Endodermal cell (in vitro differentiated cells): ENCODE data around the gene LCORL. TPM values are rescaled to one million over a fixed set of nuclear protein-coding genes. Genes with fewer than 3 reads are reported as not detected.

ENCODE experiments used
- DNase-seq: peaks from one replicate; pipeline ENCODE4 v3.0.0-alpha.2; 2017
- H3K27ac ChIP-seq: 2 replicates; pipeline ENCODE4 v1.5.1; 2013; ENCODE audit warnings: mild to moderate bottlenecking, low read depth, low read length, moderate library complexity
- H3K27me3 ChIP-seq: 2 replicates; pipeline ENCODE4 v1.6.1; 2013; ENCODE audit warnings: mild to moderate bottlenecking, low read length, moderate library complexity; ENCODE audit not compliant: insufficient read depth, control insufficient read depth, poor library complexity, severe bottlenecking
- H3K36me3 ChIP-seq: 2 replicates; pipeline ENCODE4 v1.7.0; 2013; ENCODE audit warnings: mild to moderate bottlenecking, low read length, moderate library complexity; ENCODE audit not compliant: control insufficient read depth, insufficient read depth
- H3K4me1 ChIP-seq: one replicate; pipeline ENCODE4 v1.7.0; 2013; ENCODE audit warnings: low read length; ENCODE audit not compliant: control insufficient read depth, insufficient read depth
- H3K4me3 ChIP-seq: 2 replicates; pipeline ENCODE4 v1.5.1; 2013; ENCODE audit warnings: mild to moderate bottlenecking, low read length, moderate library complexity
- H3K9ac ChIP-seq: 2 replicates; pipeline ENCODE4 v1.6.1; 2013; ENCODE audit warnings: mild to moderate bottlenecking, low read length, moderate library complexity; ENCODE audit not compliant: poor library complexity, severe bottlenecking; ENCODE audit errors: extremely low read depth
- H3K9me3 ChIP-seq: 2 replicates; pipeline ENCODE4 v1.6.1; 2013; ENCODE audit warnings: mild to moderate bottlenecking, low read length, moderate library complexity; ENCODE audit not compliant: control insufficient read depth
- H3K27ac Mint-ChIP-seq: 2 replicates; pipeline ENCODE4 v1.8.0; 2020; ENCODE audit warnings: mixed read lengths
- H3K27me3 Mint-ChIP-seq: 2 replicates; pipeline ENCODE4 v1.8.0; 2021; ENCODE audit warnings: mild to moderate bottlenecking, mixed read lengths; ENCODE audit not compliant: insufficient read depth
- H3K36me3 Mint-ChIP-seq: 2 replicates; pipeline ENCODE4 v1.8.0; 2020; ENCODE audit warnings: low read depth, mixed read lengths
- H3K4me1 Mint-ChIP-seq: 2 replicates; pipeline ENCODE4 v1.8.0; 2020; ENCODE audit warnings: mixed read lengths
- H3K4me3 Mint-ChIP-seq: 2 replicates; pipeline ENCODE4 v1.8.0; 2020; ENCODE audit warnings: mild to moderate bottlenecking, moderate library complexity, mixed read lengths
- H3K9me3 Mint-ChIP-seq: 2 replicates; pipeline ENCODE4 v1.8.0; 2020; ENCODE audit warnings: mild to moderate bottlenecking, mixed read lengths
- CTCF ChIP-seq: fragments of 200-600 bp; sonication (generic); conservative IDR thresholded peaks from 2 replicates; pipeline ENCODE4 v1.5.0; 2021; ENCODE audit warnings: antibody characterized with exemption, mild to moderate bottlenecking
- WGBS, 2 experiments: methylation state at CpG; one replicate each; pipeline versions ENCODE4 v1.1.5 to v1.1.7; 2013; ENCODE audit warnings: missing lambda C conversion rate in 2 of 2, mixed read lengths in 1 of 2; ENCODE audit not compliant: insufficient coverage in 1 of 2, insufficient read length in 1 of 2; 5-methylcytosine and 5-hydroxymethylcytosine counted together
- total RNA-seq, 2 donors: library from RNA; stranded (reverse); fragmentation: NEBNext Ultra II Directional in 1 of 2; extraction: Animal tissue kit (Norgen Biotek cat#: 25700) in 1 of 2; gene quantifications; 2 replicates in 1 of 2; 3 replicates in 1 of 2; pipeline ENCODE4 v1.2.1, GENCODE V29; 2021

The LCORL gene
- total RNA-seq, 2 donors from 2014 or later = 20.4 to 34.5 TPM

- H3K9ac ChIP-seq = no peak overlapping the region
- no peaks in the 10 kb centered on the region for H3K36me3 ChIP-seq
- Mint-ChIP-seq H3K4me3 (no peak overlapping the region), H3K27ac (no peak overlapping the region), H3K27me3 (peaks cover 2% of the 10 kb centered on the region), H3K9me3 (no peaks in the 10 kb centered on the region), H3K36me3 (no peaks in the 10 kb centered on the region), H3K4me1 (no peaks in the 10 kb centered on the region)
- 100% methylated on average over 1 of the region's 2 CpGs; no CpG with 5 or more reads in 1 of the 2 experiments for WGBS, 2 experiments
- no peak for TF ChIP-seq CTCF
- no peak overlapping the region for H3K4me3 ChIP-seq
- no peak for DNase-seq
- no peaks in the 10 kb centered on the region for H3K4me1 ChIP-seq
- H3K27me3 ChIP-seq = no peaks in the 10 kb centered on the region
- H3K9me3 ChIP-seq = no peaks in the 10 kb centered on the region
- no peak overlapping the region for H3K27ac ChIP-seq
These were observed 11.8 kb upstream of the LCORL start for GRCh38 chr4:18033111-18034085.

- Mint-ChIP-seq H3K27ac (no peak overlapping the region), H3K4me1 (peaks cover 2% of the 10 kb centered on the region), H3K27me3 (peaks cover 46% of the 10 kb centered on the region), H3K4me3 (no peak overlapping the region), H3K9me3 (no peaks in the 10 kb centered on the region), H3K36me3 (no peaks in the 10 kb centered on the region)
- Histone ChIP-seq H3K4me3 (no peak overlapping the region), H3K9ac (no peak overlapping the region), H3K27ac (no peak overlapping the region), H3K36me3 (no peaks in the 10 kb centered on the region), H3K9me3 (no peaks in the 10 kb centered on the region), H3K4me1 (no peaks in the 10 kb centered on the region), H3K27me3 (peaks cover 27% of the 10 kb centered on the region)
- no peak for TF ChIP-seq CTCF
- no peak for DNase-seq
- 87% methylated on average over 2 of the region's 2 CpGs; no CpG with 5 or more reads in 1 of the 2 experiments for WGBS, 2 experiments
These were observed 3.7 kb upstream of the LCORL start for GRCh38 chr4:18025288-18025687.

- H3K36me3 Mint-ChIP-seq = no peaks in the 10 kb centered on the region
- peaks cover 44% of the 10 kb centered on the region for H3K27me3 Mint-ChIP-seq
- H3K27ac Mint-ChIP-seq = peak overlapping the region; percentile 89
- DNase-seq = no peak
- peak overlapping the region; percentile 90 for H3K4me3 Mint-ChIP-seq
- TF ChIP-seq CTCF = no peak
- peak overlapping the region; percentile 95 for H3K4me3 ChIP-seq
- no peaks in the 10 kb centered on the region for H3K36me3 ChIP-seq
- H3K4me1 Mint-ChIP-seq = peaks cover 9% of the 10 kb centered on the region
- H3K9me3 ChIP-seq = no peaks in the 10 kb centered on the region
- no peaks in the 10 kb centered on the region for H3K4me1 ChIP-seq
- no peaks in the 10 kb centered on the region for H3K9me3 Mint-ChIP-seq
- WGBS, 2 experiments = 7 to 9% methylated on average over 18 to 20 of the region's 20 CpGs
- H3K27ac ChIP-seq = no peak overlapping the region
- H3K27me3 ChIP-seq = peaks cover 27% of the 10 kb centered on the region
- H3K9ac ChIP-seq = peak overlapping the region; percentile 78
These were observed 1.1 kb upstream of the LCORL start for GRCh38 chr4:18022572-18023050.
